IgD-negative memory B cell (primary cell): ENCODE measurements around the gene RHEX. TPM values are rescaled to one million over a fixed set of nuclear protein-coding genes. Genes with fewer than 3 reads are reported as not detected.
A peak's percentile ranks its signal among the peaks of the same experiment; 100 is the strongest.
"Not testable (repeated sequence)": the region's sequence is repeated elsewhere in the genome, so short reads cannot be mapped to it uniquely, and the experiment has no call there.

Experiments
- H3K27ac Mint-ChIP-seq, 3 donors: one replicate each; pipeline ENCODE4 v1.8.0; 2020 to 2022; ENCODE audit warnings: mild to moderate bottlenecking in 3 of 3, mixed read lengths in 3 of 3, moderate library complexity in 1 of 3
- H3K27me3 Mint-ChIP-seq: one replicate; pipeline ENCODE4 v1.8.0; 2021; ENCODE audit warnings: mixed read lengths
- H3K36me3 Mint-ChIP-seq: one replicate; pipeline ENCODE4 v1.8.0; 2020; ENCODE audit warnings: mild to moderate bottlenecking, mixed read lengths
- H3K4me1 Mint-ChIP-seq, 3 donors: one replicate each; pipeline ENCODE4 v1.8.0; 2020 to 2022; ENCODE audit warnings: mixed read lengths in 3 of 3, mild to moderate bottlenecking in 1 of 3
- H3K4me3 Mint-ChIP-seq, 4 donors: one replicate each; pipeline ENCODE4 v1.8.0; 2020 to 2022; ENCODE audit warnings: mild to moderate bottlenecking in 4 of 4, mixed read lengths in 4 of 4, moderate library complexity in 3 of 4
- H3K9me3 Mint-ChIP-seq, 3 donors: one replicate each; pipeline ENCODE4 v1.8.0; 2020 to 2021; ENCODE audit warnings: mixed read lengths in 3 of 3, mild to moderate bottlenecking in 1 of 3
- polyA plus RNA-seq: library from polyadenylated mRNA; unstranded; fragments of 300-500 nt; fragmentation: Illumina TruSeq; gene quantifications from one replicate; pipeline ENCODE4 v1.2.3, GENCODE V29; 2021

RHEX gene
- polyA plus RNA-seq, 1 donor from 2014 or later: 2.0 TPM

DNA sequence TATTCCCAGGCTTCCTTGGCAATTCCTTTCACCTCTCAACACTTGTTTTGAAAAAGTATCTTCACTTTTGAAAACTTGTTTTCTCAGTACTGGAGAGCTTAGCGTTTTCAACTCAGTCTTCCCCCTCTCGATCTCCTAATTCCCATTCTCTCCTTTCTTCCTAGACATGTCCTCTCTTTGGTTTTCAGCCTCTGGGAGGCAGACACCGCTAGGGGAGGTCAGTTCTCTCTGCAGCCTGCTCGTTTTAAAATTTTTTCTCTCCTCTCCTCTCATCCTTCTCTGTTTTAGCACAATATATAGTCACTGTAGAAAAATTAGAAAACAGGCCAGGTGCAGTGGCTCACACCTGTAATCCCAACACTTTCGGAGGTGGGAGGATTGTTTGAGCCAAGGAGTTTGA lies 12.6 kb upstream of the RHEX start:
- peaks cover 52 to 57% (median 52%) of the 10 kb centered on the region in 3 donors for H3K4me1 Mint-ChIP-seq
- no peaks in the 10 kb centered on the region for H3K9me3 Mint-ChIP-seq
- H3K27ac Mint-ChIP-seq: peak overlapping the region; percentile 85 to 97 (median 95)
- H3K27me3 Mint-ChIP-seq: no peaks in the 10 kb centered on the region
- peaks cover 4% of the 10 kb centered on the region for H3K36me3 Mint-ChIP-seq
- H3K4me3 Mint-ChIP-seq: peak overlapping the region; percentile 31 to 92 (median 89)

DNA sequence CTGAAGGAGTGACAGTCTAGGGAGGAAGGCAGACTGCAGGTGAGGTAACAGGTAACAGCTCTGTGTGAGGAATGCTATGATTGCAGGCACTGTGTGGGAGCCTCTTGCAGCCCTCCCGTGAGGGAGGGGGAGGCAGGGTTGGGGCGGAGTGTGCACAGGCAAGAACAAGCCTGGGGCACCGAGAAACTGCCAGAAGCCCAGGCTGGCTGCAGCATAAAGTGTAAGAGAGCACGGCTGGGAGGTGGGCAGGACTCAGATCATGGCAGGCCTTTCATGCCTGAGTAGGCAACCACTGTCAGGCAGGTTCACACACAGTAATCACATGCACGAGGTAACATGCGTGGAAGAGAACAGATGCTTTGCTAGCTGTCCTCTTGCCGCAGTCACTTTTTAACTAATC lies 11.3 kb upstream of the RHEX start:
- peak overlapping the region; percentile 62 to 89 (median 78) for H3K4me3 Mint-ChIP-seq
- no peaks in the 10 kb centered on the region for H3K27me3 Mint-ChIP-seq
- no peaks in the 10 kb centered on the region for H3K9me3 Mint-ChIP-seq
- peaks cover 48 to 51% (median 50%) of the 10 kb centered on the region in 3 donors for H3K4me1 Mint-ChIP-seq
- H3K27ac Mint-ChIP-seq: peak overlapping the region; percentile 85 to 97 (median 95)
- peaks cover 3% of the 10 kb centered on the region for H3K36me3 Mint-ChIP-seq

DNA sequence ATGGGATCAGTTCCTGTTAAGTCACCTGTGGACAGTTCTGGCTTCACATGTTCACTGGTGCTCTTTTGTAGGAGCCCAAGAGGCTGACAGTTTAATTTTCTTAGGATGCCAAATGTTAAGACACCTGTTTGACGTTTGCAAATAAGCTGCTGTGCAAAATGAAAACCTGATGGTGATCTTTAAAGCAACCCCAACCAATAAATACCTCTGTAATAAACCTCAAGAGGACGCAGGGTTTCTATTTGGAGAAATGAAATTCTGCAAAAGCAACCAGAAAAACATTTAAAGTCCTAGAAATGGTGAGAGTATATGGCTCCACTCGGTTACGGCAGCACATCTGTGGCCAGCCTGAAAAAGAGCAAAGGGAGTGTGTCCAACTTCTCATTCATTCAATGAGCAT lies 5.7 kb upstream of the RHEX start:
- H3K27ac Mint-ChIP-seq: peak overlapping the region; percentile 52 to 98 (median 90)
- H3K36me3 Mint-ChIP-seq: peaks cover 3% of the 10 kb centered on the region
- peak overlapping the region; percentile 8 to 58 (median 38) for H3K4me3 Mint-ChIP-seq
- H3K27me3 Mint-ChIP-seq: no peaks in the 10 kb centered on the region
- no peaks in the 10 kb centered on the region for H3K9me3 Mint-ChIP-seq
- peaks cover 51 to 58% (median 58%) of the 10 kb centered on the region in 3 donors for H3K4me1 Mint-ChIP-seq

DNA sequence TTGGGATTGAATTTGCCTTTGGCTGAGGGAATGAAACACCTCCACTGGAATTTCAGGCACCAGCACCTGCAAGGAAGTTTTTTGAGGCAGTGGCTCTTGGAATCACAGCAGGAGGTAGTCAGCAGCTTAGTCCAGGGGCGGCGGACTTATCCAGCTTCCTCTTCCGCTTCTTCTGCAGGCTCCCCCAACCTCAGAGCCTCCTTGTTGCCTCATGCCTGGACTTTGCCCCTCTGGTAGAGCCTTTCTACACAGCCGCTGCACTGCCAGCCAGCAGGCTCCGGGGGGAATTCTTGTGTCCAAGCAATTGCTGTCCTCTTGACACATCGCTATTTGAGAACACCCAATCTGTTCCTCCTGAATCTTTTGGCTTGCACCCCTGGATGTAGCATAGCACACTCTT lies 4.4 kb upstream of the RHEX start:
- no peaks in the 10 kb centered on the region for H3K27me3 Mint-ChIP-seq
- H3K9me3 Mint-ChIP-seq: no peaks in the 10 kb centered on the region
- peak overlapping the region in 2 of 4 donors; percentile 43 to 85 for H3K4me3 Mint-ChIP-seq
- peaks cover 2% of the 10 kb centered on the region for H3K36me3 Mint-ChIP-seq
- peaks cover 53 to 67% (median 65%) of the 10 kb centered on the region in 3 donors for H3K4me1 Mint-ChIP-seq
- peak overlapping the region; percentile 52 to 98 (median 90) for H3K27ac Mint-ChIP-seq

DNA sequence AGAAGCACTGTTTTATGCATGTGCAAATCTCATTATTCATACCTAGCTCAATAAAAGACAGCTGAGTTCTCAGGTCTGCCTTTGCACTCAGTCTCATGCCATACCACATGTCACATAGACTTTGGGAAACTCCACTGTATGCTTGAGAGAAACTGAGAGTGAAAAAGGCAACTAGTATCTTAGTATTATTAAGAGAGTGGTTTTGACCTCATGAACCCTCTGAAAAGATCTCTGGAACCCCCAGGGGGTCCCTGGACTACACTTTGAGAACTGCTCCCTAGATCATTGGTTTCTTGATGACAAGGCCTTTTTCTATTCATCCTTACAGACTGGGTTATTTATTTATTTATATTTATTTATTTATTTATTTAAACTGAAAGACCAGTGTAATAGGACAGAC lies 3.7 kb upstream of the RHEX start:
- Mint-ChIP-seq H3K4me1 (peaks cover 59 to 71% (median 69%) of the 10 kb centered on the region in 3 donors), H3K36me3 (peaks cover 2% of the 10 kb centered on the region), H3K27me3 (no peaks in the 10 kb centered on the region), H3K4me3 (peak overlapping the region in 2 of 4 donors; percentile 19 to 85), H3K27ac (peak overlapping the region; percentile 89 to 98 (median 90)), H3K9me3 (no peaks in the 10 kb centered on the region)

DNA sequence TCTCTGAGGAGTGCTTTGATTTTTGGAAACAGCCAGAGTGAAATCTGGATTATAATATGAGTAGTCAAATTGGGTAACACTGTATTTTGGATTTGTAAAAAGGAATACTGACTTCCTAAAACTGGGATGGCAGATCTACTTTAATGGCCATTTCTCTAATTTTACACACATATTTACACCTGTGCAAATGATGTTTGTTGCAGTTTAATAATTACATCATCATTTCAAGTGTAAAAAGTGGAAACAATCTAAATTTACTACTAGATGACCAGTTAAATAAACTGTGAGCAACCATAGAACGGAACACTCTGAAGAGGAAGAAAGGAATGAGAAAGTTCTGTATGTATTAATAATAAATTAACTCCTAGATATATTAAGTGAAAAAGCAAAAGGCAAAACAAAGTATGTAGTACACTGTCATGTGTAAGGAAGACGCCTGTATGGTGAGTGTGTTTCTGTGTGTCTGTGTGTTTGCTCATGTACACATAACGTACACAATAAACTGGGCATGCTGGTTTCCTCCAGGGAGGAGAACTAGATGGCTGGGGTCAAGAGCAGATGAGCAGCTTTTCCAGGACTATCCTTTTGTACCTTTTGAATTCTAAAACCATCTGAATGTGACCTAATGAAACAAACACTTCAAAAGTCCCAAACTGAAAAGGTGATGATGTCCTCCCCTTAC lies 2.9 kb upstream of the RHEX start:
- peaks cover 60 to 74% (median 73%) of the 10 kb centered on the region in 3 donors for H3K4me1 Mint-ChIP-seq
- peak overlapping the region; percentile 89 to 98 (median 90) for H3K27ac Mint-ChIP-seq
- no peaks in the 10 kb centered on the region for H3K9me3 Mint-ChIP-seq
- peak overlapping the region; percentile 54 to 80 (median 76) for H3K4me3 Mint-ChIP-seq
- H3K36me3 Mint-ChIP-seq: peaks cover 2% of the 10 kb centered on the region
- no peaks in the 10 kb centered on the region for H3K27me3 Mint-ChIP-seq

DNA sequence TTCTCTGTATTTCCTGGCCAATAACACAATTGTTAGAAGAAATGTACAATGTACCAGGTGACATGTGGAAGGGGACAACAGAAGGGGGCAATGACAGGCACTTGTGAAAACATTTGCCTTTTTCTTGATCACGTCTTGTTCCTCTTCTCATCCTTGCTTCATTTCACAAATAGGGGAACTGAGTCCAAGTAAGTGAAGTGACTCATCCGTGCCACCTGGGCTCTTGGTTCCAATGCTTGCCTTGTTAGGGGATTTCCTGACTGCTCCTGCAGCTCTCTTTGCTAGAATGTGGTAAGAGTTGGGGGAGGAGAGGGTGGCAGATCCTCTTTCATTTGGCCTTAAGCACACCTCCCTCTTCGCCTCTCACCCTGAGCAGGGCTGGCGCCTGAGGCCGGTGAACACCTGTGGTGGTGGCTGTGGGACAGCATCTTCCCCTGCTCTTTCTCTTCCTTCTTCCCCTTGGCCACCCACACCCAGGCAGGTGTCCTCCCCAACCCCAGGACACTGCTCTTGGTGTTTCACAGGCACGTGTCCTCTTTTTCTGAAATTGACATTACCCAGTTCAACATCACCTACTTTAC lies 2.2 kb upstream of the RHEX start:
- Mint-ChIP-seq H3K27me3 (no peaks in the 10 kb centered on the region), H3K9me3 (no peaks in the 10 kb centered on the region), H3K27ac (peak overlapping the region; percentile 89 to 98 (median 90)), H3K4me1 (peaks cover 66 to 79% (median 78%) of the 10 kb centered on the region in 3 donors), H3K36me3 (peaks cover 2% of the 10 kb centered on the region), H3K4me3 (peak overlapping the region; percentile 45 to 78 (median 69))

DNA sequence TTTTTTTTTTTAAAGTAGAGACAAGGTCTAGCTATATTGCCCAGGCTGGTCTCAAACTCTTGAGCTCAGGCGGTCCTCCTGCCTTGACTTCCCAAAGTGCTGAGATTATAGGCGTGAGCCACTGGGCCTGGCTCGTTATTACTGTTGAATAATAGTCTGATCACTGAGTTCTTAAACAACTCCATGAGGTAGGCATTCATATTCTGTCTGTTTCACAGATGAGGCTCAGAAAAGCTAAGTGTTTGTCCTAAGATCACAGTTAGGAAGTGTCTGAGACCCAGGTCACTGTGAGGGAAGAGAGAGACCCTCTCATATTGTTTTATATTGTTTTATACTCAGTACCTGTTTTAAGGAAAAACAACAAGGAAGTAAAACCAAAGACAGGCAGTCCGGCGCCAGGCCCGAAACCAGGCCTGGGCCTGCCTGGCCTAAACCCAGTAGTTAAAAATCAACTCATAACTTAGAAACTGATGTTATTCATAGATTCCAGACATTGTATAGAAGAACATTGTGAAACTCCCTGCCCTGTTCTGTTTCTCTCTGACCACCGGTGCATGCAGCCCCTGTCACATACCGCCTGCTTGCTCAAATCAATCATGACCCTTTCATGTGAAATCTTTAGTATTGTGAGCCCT lies 625 bp upstream of the RHEX start:
- H3K9me3 Mint-ChIP-seq, H3K27me3 Mint-ChIP-seq, H3K36me3 Mint-ChIP-seq: not testable (repeated sequence)
- Mint-ChIP-seq H3K4me3 (peak overlapping the region; percentile 74 to 89 (median 80)), H3K4me1 (peaks cover 76 to 86% (median 85%) of the 10 kb centered on the region in 3 donors), H3K27ac (peak overlapping the region; percentile 89 to 98 (median 90))

DNA sequence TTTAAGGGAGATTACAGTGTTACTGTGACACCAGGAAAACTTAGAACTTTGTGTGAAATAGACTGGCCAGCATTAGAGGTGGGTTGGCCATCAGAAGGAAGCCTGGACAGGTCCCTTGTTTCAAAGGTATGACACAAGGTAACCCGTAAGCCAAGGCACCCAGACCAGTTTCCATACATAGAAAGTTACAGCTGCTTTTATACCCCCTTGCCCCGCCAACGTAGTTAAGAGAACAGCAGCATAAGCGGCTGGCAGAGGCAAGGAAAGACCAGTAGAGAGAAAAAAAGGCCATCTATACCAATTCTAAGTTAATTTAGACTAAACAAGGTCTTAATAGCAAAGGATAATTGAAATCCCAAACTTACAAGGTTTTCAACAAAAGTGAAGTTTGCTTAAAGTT lies 643 bp downstream of the RHEX start:
- Mint-ChIP-seq H3K27ac (peak overlapping the region; percentile 89 to 98 (median 90)), H3K4me1 (peaks cover 76 to 84% (median 84%) of the 10 kb centered on the region in 3 donors)

DNA sequence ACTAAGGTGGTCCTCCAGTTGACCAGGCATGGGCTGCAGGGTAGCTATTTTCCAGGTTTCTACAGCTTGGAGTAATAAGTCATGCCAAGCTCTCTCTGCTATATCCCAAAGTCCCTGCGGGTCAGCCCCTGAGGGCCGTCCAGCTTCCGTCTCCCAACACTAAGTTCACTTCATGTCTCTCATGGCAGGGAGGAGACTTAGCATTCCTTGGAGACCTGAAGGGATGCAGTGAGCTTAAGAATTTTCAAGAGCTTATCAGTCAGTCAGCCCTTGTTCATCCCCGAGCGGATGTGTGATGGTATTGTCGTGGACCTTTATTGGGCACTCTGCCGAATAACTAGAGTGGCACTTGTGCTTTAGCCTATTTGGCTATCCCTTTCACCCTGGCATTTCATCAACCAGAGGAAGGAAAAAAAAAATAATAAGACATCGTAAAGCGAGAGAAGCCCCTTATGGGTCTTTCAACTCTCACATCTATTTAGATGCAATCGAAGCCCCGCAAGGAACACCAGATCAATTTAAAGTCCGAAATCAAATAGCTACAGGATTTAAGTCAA lies 2.2 kb downstream of the RHEX start:
- H3K36me3 Mint-ChIP-seq, H3K27me3 Mint-ChIP-seq, H3K9me3 Mint-ChIP-seq: not testable (repeated sequence)
- Mint-ChIP-seq H3K4me1 (peaks cover 80 to 85% (median 84%) of the 10 kb centered on the region in 3 donors), H3K4me3 (peak overlapping the region; percentile 51 to 86 (median 80)), H3K27ac (peak overlapping the region in 2 of 3 donors; percentile 49 to 89)

More for the DNA sequence above, 643 bp downstream of the RHEX start:
- not testable (repeated sequence) for H3K9me3 Mint-ChIP-seq, H3K27me3 Mint-ChIP-seq, H3K36me3 Mint-ChIP-seq
- peak overlapping the region; percentile 74 to 89 (median 80) for H3K4me3 Mint-ChIP-seq

DNA sequence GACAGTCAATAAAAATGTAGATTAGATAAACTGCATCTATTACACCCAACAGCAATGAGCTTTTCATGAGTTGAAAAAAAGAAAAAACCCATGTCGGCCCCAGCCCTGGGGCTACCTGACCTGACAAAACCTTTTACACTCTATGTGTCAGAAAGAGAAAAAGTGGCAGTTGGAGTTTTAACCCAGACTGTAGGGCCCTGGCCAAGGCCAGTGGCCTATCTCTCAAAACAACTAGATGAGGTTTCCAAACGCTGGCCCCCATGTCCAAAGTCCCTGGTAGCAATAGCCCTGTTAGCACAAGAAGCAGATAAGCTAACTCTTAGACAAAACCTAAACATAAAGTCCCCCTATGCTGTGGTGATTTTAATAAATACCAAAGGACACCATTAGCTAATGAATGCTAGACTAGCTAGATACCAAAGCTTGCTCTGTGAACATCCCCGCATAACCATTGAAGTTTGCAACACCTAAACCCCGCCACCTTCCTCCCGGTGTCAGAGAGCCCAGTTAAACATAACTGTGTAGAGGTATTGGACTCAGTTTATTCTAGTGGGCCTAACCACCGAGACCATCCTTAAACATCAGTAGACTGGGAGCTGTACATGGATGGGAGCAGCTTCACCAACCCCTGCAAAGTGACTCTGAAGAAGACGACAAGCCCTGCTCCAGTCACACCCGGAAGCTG lies 2.8 kb downstream of the RHEX start:
- Mint-ChIP-seq H3K4me1 (peaks cover 77 to 83% (median 82%) of the 10 kb centered on the region in 3 donors), H3K27ac (peak overlapping the region; percentile 78 to 92 (median 89)), H3K36me3 (peaks cover 10% of the 10 kb centered on the region), H3K4me3 (peak overlapping the region; percentile 51 to 86 (median 80))
- H3K9me3 Mint-ChIP-seq, H3K27me3 Mint-ChIP-seq: not testable (repeated sequence)

DNA sequence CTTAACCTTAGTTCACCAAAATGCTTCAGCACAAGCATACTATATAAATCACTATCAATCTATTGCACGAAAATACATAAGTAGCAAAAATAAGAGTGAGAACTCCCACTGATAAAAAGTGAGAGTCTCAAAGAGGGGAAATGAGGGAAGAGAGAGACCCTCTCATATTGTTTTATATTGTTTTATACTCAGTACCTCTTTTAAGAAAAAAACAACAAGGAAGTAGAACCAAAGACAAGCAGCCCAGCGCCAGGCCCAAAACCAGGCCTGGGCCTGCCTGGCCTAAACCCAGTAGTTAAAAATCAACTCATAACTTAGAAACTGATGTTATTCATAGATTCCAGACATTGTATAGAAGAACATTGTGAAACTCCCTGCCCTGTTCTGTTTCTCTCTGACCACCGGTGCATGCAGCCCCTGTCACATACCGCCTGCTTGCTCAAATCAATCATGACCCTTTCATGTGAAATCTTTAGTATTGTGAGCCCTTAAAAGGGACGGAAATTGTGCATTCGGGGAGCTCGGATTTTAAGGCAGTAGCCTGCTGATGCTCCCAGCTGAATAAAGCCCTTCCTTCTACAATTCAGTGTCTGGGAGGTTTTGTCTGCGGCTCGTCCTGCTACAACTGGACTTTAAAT lies 5.4 kb downstream of the RHEX start:
- Mint-ChIP-seq H3K27ac (peak overlapping the region; percentile 89 to 97 (median 91)), H3K4me3 (peak overlapping the region; percentile 19 to 88 (median 73)), H3K4me1 (peaks cover 61% of the 10 kb centered on the region in 3 donors), H3K36me3 (peaks cover 11% of the 10 kb centered on the region)
- not testable (repeated sequence) for H3K27me3 Mint-ChIP-seq, H3K9me3 Mint-ChIP-seq

DNA sequence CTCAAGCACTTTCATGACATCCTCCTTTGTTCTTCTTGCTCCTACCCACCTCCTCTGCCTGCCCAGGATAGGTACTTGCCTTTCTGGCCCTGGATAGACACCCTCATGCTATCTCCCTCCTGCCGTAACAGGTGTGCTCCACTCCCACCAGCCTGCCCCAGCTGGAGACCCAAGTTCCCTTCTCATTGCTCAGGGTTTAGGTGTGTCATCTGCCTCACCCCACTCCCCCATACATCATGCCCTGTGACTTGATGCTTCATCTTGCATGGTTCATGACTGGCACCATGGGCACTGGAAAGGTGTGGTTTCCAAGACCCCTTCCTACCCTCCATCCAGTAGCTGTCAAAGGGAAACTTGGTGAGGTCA lies 5.9 kb downstream of the RHEX start:
- Mint-ChIP-seq H3K9me3 (peaks cover 0 to 3% (median 0%) of the 10 kb centered on the region in 3 donors), H3K27ac (peak overlapping the region; percentile 88 to 91 (median 89)), H3K27me3 (no peaks in the 10 kb centered on the region), H3K4me1 (peaks cover 56 to 57% (median 57%) of the 10 kb centered on the region in 3 donors), H3K4me3 (peak overlapping the region in 2 of 4 donors; percentile 61 to 88), H3K36me3 (peaks cover 11% of the 10 kb centered on the region)

DNA sequence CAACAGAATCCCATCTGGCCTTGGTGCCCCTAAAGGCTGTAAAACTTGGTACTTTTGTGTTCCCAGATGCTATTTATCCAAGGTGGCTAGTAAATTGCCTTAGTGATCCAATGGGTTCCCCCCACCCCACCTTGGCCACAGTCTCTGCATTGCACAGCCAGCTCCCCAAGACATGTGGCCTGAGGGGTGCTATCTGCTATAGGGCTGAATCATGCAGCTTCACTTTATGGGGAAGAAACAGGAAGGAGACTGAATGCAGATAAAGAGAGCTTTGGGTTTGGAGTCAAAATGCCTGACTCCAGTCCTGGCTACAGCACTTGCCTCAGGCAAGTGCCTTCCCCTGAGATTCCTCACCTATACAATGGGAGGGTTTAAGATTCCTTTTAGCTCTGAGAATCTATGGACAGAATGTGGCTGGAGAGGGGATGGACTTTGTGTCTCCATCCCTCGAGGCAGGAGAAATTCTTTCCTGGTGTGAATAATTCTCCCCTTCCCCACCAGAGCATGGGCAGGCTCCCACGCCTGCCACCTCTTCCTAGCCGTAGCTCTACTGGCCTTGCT lies 6.5 kb downstream of the RHEX start:
- peaks cover 0 to 3% (median 0%) of the 10 kb centered on the region in 3 donors for H3K9me3 Mint-ChIP-seq
- no peaks in the 10 kb centered on the region for H3K27me3 Mint-ChIP-seq
- H3K36me3 Mint-ChIP-seq: peaks cover 11% of the 10 kb centered on the region
- peak overlapping the region; percentile 88 to 91 (median 89) for H3K27ac Mint-ChIP-seq
- peak overlapping the region in 2 of 4 donors; percentile 22 to 61 for H3K4me3 Mint-ChIP-seq
- peaks cover 53 to 54% (median 53%) of the 10 kb centered on the region in 3 donors for H3K4me1 Mint-ChIP-seq
